ENCODE results near the gene LSP1. TPM values are rescaled to one million over a fixed set of nuclear protein-coding genes. Genes with fewer than 3 reads are reported as not detected.

The LSP1 gene
- polyA plus RNA-seq, 1 donor from 2014 or later, result not detected

DNA sequence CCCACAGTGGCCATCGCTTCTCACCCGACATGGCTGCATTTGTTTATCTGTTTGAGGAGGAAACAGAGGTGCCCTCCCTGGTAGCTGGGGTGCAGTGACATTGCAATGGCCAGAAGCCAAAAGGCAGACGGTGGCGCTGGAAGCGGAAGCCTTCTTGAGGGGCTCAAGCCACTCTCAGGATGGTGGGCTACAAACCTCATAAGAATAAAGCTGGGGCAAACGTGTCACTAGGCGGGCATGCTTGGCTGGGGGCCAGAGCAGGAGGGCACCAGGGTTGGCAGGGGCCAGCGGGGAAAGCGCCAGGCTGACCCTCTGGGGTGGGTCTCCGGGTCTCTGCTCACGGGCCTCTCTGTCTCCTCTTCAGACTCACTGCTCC, 79.2 kb downstream of the LSP1 start:
- no peak overlapping the region for H3K9ac ChIP-seq (ENCODE audit: low read length)
- no peaks in the 10 kb centered on the region for H3F3A ChIP-seq (ENCODE audit: insufficient read depth, low read length, poor library complexity, severe bottlenecking)
- no peak overlapping the region for H3K4me2 ChIP-seq (ENCODE audit: low read length)
- H3K36me3 ChIP-seq (ENCODE audit: insufficient read depth, low read length), result no peaks in the 10 kb centered on the region
- no peaks in the 10 kb centered on the region for H3K27me3 ChIP-seq (ENCODE audit: insufficient read depth, low read depth, low read length)
- TF ChIP-seq POLR2AphosphoS5 (IDR thresholded peaks at IDR 0.05), result no peak
- no peak for TF ChIP-seq EP300 (conservative IDR thresholded peaks at IDR 0.05; ENCODE audit: poor library complexity, severe bottlenecking)
- TF ChIP-seq TAF1 (IDR thresholded peaks at IDR 0.05; ENCODE audit: low read depth), result no peak
- TF ChIP-seq, protein P1, sequence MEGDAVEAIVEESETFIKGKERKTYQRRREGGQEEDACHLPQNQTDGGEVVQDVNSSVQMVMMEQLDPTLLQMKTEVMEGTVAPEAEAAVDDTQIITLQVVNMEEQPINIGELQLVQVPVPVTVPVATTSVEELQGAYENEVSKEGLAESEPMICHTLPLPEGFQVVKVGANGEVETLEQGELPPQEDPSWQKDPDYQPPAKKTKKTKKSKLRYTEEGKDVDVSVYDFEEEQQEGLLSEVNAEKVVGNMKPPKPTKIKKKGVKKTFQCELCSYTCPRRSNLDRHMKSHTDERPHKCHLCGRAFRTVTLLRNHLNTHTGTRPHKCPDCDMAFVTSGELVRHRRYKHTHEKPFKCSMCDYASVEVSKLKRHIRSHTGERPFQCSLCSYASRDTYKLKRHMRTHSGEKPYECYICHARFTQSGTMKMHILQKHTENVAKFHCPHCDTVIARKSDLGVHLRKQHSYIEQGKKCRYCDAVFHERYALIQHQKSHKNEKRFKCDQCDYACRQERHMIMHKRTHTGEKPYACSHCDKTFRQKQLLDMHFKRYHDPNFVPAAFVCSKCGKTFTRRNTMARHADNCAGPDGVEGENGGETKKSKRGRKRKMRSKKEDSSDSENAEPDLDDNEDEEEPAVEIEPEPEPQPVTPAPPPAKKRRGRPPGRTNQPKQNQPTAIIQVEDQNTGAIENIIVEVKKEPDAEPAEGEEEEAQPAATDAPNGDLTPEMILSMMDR (IDR thresholded peaks at IDR 0.05; ENCODE audit: poor library complexity, severe bottlenecking), result no peak
- no peak for TF ChIP-seq MXI1 (conservative IDR thresholded peaks at IDR 0.05; ENCODE audit: poor library complexity, severe bottlenecking)
- no peak for TF ChIP-seq RAD21 (conservative IDR thresholded peaks at IDR 0.05)
- TF ChIP-seq SMC3 (conservative IDR thresholded peaks at IDR 0.05; ENCODE audit: poor library complexity), result no peak
- no peak for TF ChIP-seq EZH2 (IDR thresholded peaks at IDR 0.05; ENCODE audit: borderline replicate concordance, insufficient read depth, low read length, poor library complexity, severe bottlenecking)
- TF ChIP-seq, protein P2, sequence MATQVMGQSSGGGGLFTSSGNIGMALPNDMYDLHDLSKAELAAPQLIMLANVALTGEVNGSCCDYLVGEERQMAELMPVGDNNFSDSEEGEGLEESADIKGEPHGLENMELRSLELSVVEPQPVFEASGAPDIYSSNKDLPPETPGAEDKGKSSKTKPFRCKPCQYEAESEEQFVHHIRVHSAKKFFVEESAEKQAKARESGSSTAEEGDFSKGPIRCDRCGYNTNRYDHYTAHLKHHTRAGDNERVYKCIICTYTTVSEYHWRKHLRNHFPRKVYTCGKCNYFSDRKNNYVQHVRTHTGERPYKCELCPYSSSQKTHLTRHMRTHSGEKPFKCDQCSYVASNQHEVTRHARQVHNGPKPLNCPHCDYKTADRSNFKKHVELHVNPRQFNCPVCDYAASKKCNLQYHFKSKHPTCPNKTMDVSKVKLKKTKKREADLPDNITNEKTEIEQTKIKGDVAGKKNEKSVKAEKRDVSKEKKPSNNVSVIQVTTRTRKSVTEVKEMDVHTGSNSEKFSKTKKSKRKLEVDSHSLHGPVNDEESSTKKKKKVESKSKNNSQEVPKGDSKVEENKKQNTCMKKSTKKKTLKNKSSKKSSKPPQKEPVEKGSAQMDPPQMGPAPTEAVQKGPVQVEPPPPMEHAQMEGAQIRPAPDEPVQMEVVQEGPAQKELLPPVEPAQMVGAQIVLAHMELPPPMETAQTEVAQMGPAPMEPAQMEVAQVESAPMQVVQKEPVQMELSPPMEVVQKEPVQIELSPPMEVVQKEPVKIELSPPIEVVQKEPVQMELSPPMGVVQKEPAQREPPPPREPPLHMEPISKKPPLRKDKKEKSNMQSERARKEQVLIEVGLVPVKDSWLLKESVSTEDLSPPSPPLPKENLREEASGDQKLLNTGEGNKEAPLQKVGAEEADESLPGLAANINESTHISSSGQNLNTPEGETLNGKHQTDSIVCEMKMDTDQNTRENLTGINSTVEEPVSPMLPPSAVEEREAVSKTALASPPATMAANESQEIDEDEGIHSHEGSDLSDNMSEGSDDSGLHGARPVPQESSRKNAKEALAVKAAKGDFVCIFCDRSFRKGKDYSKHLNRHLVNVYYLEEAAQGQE (IDR thresholded peaks at IDR 0.05; ENCODE audit: borderline replicate concordance), result no peak
- H3K9me2 ChIP-seq (ENCODE audit: insufficient read depth, low read length), result no peaks in the 10 kb centered on the region
- no peaks in the 10 kb centered on the region for H3K79me2 ChIP-seq (replicated peaks; ENCODE audit: insufficient read depth, low read length)
- no peak overlapping the region for H2AFZ ChIP-seq (ENCODE audit: low read depth, low read length)
- H4K20me1 ChIP-seq (ENCODE audit: insufficient read depth), result no peaks in the 10 kb centered on the region
- no peak overlapping the region for H3K4me3 ChIP-seq (ENCODE audit: low read length)
- no peak overlapping the region for H3K27ac ChIP-seq (ENCODE audit: low read length)
- no peaks in the 10 kb centered on the region for H3K9me3 ChIP-seq (ENCODE audit: low read length)

DNA sequence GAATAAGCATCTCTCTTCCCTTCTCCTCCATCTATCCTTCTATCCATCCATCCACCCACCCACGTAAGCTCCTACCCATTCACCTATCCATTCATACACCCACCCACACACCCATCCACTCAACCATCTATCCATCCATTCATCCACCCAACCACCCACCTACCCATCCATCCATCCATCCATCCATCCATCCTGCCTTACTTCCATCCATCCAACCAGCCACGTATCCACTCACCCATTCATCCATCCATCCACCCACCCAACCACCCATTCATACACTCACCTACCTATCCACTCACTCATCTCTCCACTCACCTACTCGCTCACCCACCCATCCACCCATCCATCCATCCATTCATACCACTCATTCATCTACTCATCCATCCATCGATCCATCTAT, 79.8 kb downstream of the LSP1 start:
- Histone ChIP-seq H3K27me3 (ENCODE audit: insufficient read depth, low read depth, low read length) (no peaks in the 10 kb centered on the region), H3K79me2 (replicated peaks; ENCODE audit: insufficient read depth, low read length) (no peaks in the 10 kb centered on the region), H3K9ac (ENCODE audit: low read length) (no peak overlapping the region), H3K9me2 (ENCODE audit: insufficient read depth, low read length) (no peaks in the 10 kb centered on the region), H3K4me3 (ENCODE audit: low read length) (no peak overlapping the region), H3K36me3 (ENCODE audit: insufficient read depth, low read length) (no peaks in the 10 kb centered on the region), H2AFZ (ENCODE audit: low read depth, low read length) (no peak overlapping the region), H3F3A (ENCODE audit: insufficient read depth, low read length, poor library complexity, severe bottlenecking) (no peaks in the 10 kb centered on the region), H3K4me2 (ENCODE audit: low read length) (no peak overlapping the region), H4K20me1 (ENCODE audit: insufficient read depth) (no peaks in the 10 kb centered on the region), H3K9me3 (ENCODE audit: low read length) (no peaks in the 10 kb centered on the region), H3K27ac (ENCODE audit: low read length) (no peak overlapping the region)
- TF ChIP-seq, protein P1 (IDR thresholded peaks at IDR 0.05; ENCODE audit: poor library complexity, severe bottlenecking), result no peak
- no peak for TF ChIP-seq POLR2AphosphoS5 (IDR thresholded peaks at IDR 0.05)
- TF ChIP-seq EZH2 (IDR thresholded peaks at IDR 0.05; ENCODE audit: borderline replicate concordance, insufficient read depth, low read length, poor library complexity, severe bottlenecking), result no peak
- no peak for TF ChIP-seq EP300 (conservative IDR thresholded peaks at IDR 0.05; ENCODE audit: poor library complexity, severe bottlenecking)
- no peak for TF ChIP-seq MXI1 (conservative IDR thresholded peaks at IDR 0.05; ENCODE audit: poor library complexity, severe bottlenecking)
- no peak for TF ChIP-seq RAD21 (conservative IDR thresholded peaks at IDR 0.05)
- TF ChIP-seq, protein P2 (IDR thresholded peaks at IDR 0.05; ENCODE audit: borderline replicate concordance), result no peak
- TF ChIP-seq SMC3 (conservative IDR thresholded peaks at IDR 0.05; ENCODE audit: poor library complexity), result no peak
- TF ChIP-seq TAF1 (IDR thresholded peaks at IDR 0.05; ENCODE audit: low read depth), result no peak

Data from neural cell (in vitro differentiated cells).